HG03558 (cell line): ENCODE data around the gene CRISPLD2.
"Not testable (repeated sequence)": the region's sequence is repeated elsewhere in the genome, so short reads cannot be mapped to it uniquely, and the experiment has no call there.

Source experiments
- ATAC-seq: cut with Tn5 transposase; IDR thresholded peaks from one replicate; pipeline ENCODE4 v1.9.1; 2021; ENCODE audit warnings: moderate number of reproducible peaks; ENCODE audit not compliant: unreplicated experiment; ENCODE audit errors: extremely low read depth

CRISPLD2 gene

GRCh38 chr16:84925773-84926372 is 106.1 kb downstream of the CRISPLD2 start:
- no peak for ATAC-seq

GRCh38 chr16:84926462-84926861 is 106.7 kb downstream of the CRISPLD2 start:
- ATAC-seq, result no peak

GRCh38 chr16:84927621-84928591 is 108.1 kb downstream of the CRISPLD2 start:
- ATAC-seq, result no peak

- no peak for ATAC-seq
These were observed 109.1 kb downstream of the CRISPLD2 start for GRCh38 chr16:84928679-84929420.

- ATAC-seq, result no peak
These were observed 109.9 kb downstream of the CRISPLD2 start for GRCh38 chr16:84929421-84930297.

GRCh38 chr16:84930298-84931106 is 110.7 kb downstream of the CRISPLD2 start:
- no peak for ATAC-seq

- ATAC-seq, result no peak
These were observed 111.3 kb downstream of the CRISPLD2 start for GRCh38 chr16:84931107-84931494.

GRCh38 chr16:84931506-84931905 is 111.7 kb downstream of the CRISPLD2 start:
- no peak for ATAC-seq

GRCh38 chr16:84932681-84933080 is 112.9 kb downstream of the CRISPLD2 start:
- no peak for ATAC-seq

GRCh38 chr16:84933774-84934631 is 114.2 kb downstream of the CRISPLD2 start:
- ATAC-seq, result no peak

- ATAC-seq, result no peak
These were observed 117.6 kb downstream of the CRISPLD2 start for GRCh38 chr16:84937196-84938005.

- ATAC-seq, result not testable (repeated sequence)
These were observed 118.8 kb downstream of the CRISPLD2 start for GRCh38 chr16:84938616-84939015.

- no peak for ATAC-seq
These were observed 121.1 kb downstream of the CRISPLD2 start for GRCh38 chr16:84940670-84941551.

- ATAC-seq, result no peak
These were observed 122.1 kb downstream of the CRISPLD2 start for GRCh38 chr16:84941921-84942320.

- no peak for ATAC-seq
These were observed 123.0 kb downstream of the CRISPLD2 start for GRCh38 chr16:84942786-84943185.

- ATAC-seq, result no peak
These were observed 123.8 kb downstream of the CRISPLD2 start for GRCh38 chr16:84943620-84944019.
